ENCODE results near the gene SYT9.

SYT9 gene

GRCh38 chr11:7484645-7485044, 232.9 kb downstream of the SYT9 start:
- no peak for DNase-seq

DNA sequence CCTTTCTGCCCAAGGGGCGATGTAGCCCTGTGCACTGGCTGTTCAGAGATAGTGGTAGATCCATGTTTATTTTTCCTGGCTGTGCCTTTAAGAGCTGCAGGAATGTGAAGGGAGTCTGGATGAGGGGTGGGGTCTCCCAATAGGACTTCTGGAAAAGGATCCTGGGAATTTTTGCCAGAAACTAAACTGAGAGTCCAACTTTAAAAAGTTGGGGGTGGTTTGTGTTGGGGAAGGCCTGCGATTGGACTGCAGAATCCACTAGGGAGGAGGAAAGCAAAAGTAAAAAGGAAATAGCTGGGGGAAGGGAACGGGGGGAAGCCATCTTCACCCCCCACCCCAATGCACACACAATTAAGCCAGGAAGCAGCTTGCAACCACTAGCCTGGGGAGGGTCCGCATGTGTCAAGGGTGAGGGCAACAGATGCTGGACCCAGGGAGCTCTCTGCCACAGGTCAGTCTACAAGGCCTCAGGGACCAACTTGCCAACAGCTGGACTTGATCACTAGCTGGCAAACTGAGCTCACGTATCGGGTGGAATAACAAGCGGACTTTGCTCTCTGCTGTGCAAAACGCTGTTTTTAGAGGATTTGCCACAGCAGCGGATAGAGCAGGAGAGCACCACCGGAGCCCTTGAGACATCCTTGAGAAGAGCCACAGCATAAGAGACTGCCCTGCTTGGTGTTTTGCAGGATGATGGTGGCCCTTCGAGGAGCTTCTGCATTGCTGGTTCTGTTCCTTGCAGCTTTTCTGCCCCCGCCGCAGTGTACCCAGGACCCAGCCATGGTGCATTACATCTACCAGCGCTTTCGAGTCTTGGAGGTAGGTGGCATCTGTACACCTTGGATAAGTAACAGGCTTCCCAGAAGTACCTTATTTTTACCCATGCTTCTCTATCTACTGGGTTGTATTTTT, 233.7 kb downstream of the SYT9 start, which contains the start of gene OLFML1:
Gene OLFML1, plus strand, starts transcription at position 321 of the 912 bp plus-strand sequence. Its CDS starts 370 bp downstream, at position 691.
- DNase-seq = no peak

DNA sequence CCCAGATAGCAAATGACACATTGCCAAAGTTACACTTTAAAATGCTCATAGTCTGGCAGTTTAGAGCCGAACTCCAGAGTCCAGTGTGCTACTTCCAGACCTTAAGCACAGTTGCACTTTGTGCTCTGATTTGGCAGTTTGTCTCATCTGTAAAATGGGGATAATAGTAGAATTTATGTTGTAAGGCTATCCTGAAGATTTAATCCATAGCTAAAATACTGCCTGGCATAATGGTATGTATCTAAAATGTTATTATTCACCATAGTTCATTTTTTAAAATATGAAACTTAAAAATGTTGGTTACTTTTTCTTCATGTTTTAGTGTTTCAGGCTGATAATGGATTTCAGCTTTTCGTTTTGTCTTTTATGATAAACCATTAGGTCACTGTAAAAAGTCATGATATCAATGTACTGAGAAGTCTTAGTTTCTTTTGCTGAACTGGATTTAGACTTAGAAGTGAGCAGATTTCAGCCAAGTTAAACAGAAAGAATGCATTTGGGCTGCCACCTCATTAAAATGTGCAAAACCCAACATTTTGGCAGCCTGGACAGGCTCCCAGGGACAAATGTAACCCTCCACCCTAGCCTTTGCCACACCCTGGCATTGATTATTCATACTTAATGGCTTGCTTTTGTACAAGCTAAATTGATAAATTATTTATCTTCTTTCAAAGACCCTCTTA, 234.5 kb downstream of the SYT9 start:
- DNase-seq = no peak

GRCh38 chr11:7486781-7487140, 235.1 kb downstream of the SYT9 start:
- no peak for DNase-seq

DNA sequence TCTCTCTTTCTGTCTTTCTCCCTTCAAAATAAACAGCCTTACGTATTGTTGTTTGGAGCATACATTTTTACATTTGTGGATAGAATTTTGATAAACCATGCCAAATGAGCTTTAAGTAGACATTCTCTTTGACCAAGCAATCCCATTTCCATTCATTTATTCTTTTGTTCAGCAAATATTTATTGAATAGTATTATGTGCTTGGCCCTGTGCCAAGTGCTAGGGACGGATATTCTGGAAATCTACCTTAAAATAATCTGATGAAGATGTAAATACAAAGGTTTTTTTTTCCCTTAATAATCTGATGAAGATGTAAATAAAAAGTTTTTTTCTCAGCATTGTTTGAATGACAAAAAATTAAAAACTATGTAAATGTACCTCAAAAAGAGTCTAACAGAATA, 235.7 kb downstream of the SYT9 start:
- DNase-seq = no peak

DNA sequence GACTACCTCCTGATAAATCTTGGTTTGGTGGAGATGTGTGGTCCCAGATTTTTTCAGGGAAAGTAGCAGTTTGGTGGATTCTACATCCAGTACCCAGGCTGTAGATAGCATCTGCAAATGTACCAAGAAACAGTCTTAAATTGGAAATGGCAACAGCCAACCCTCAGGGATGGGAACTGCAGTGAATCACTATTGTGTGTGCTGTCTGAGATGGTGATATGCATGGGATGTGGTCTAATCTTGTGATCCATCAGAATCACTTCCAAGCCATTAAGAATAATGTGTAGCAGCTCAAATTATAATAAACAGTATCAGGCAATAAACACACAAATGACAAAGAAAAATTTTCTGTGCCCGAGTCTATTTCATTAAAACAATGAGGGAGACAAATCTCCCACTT, 237.0 kb downstream of the SYT9 start:
- DNase-seq = no peak

DNA sequence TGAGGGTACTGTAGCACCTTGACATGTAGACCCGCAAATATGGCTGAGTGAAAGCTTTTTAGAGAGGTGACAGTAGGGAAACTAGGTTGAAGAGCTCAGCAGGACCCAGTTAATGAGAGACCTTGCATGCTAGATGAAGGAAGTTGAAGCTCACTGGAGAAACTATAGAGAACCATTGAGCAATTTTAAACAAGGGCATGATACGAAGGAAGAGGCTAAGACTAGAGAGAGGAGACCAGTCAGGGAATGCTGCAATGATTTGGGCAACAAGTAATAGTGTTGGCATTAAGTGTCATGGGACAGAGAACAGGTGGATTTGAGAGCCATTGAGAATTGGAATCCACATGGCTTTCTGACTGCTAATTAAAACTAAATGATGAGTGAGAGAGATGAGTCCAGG, 237.7 kb downstream of the SYT9 start:
- DNase-seq = no peak

DNA sequence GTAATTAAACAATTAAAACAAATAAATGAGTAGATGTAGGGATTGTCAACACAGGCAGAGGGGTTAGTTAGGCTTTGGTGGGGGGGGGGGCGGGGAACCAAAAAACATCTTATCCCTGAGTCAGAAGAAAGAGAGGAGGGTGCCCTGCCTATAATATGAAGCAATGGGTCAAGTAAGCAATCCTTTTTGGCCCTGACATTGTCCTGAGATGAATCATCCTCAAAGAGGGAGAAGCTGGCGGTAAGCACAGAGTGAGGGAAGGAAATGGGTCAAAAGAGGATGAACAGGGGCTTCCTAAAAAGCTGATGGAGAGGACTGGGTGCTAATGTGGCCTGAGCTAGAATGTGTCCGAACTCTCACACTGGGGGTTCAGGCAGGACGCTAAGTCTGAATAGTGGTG, 238.3 kb downstream of the SYT9 start:
- no peak for DNase-seq

DNA sequence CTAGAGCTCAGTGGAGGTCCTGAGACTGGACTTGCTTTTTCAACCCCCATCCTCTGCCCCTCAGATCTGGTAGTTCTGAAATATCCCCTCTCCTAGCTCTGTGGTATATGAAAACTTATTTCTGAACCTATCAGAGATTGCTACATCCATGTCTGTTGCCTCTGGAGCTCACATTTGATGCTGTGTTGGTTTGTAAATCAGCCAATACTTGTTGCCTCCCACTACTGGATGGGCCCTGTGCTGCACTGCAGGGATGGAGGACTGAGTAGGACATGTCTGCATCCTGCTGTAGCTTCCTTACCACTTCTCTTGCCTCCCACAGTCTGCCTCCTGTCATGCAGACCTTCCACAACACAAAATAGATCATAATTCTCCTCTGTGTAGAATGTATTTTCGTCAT, 238.8 kb downstream of the SYT9 start:
- DNase-seq = no peak

GRCh38 chr11:7492253-7492652, 240.5 kb downstream of the SYT9 start:
- no peak for DNase-seq

- DNase-seq = no peak
Measured at GRCh38 chr11:7493670-7494069, 242.0 kb downstream of the SYT9 start.

DNA sequence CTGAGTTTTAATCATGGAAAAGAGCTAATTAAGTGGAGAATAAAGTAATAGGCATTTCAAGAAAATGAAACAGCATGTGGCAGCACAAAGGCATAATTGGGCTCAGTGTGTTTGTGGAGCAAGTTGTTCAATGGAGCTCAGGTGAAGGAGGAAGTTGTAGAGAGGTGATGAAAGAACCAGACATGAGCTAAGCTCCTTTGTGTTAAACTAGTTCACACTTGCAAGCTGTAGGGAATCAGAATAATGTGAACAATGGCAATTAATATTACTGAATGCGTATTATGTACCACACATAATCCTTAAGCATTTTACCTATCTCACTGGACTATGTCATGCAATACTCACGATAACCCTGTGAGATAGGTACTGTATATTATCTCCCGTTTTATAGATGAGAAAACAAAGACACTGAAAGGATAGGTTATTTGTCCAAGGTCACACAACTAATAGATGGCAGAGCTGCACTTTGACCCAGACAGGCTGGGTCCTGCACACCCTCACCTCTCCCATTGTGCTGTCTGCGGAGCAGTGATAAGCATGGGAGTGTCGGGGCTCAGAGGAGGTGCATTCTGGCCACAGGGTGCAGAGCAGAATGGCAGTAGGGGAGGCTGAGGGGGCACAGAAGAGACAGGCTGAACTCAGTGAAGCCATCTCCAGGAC, 242.5 kb downstream of the SYT9 start:
- DNase-seq = no peak

DNA sequence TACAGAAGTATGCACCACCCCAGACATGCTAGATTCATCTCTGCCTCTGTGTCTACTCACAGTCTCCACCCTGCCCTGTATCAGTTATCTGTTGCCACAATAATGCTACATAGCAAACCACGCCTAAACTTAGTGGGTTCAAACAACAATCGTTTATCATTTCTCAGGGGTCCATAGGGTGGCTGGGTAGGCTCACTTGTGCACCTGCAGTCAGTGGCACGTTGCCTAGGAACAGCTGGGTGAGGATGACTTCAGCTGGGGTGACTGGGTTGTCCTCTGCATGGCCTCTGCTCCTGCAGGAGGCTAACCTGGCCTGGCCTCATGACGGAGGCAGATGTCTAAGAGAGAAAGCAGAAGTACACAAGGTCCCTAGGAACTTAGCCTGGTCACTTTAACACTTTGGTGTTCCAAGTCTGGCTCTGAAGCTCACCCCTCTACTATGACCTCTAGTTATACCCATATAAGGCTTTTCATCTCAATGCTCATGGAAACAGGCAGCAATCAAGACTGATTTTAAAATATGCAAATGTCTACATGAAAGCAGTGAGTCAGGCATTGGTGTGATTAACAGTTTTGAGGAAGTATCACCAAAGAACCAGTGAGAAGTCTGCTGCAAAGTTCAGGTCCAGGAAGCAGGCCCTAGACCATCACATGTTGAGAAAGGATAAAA, 244.3 kb downstream of the SYT9 start:
- DNase-seq = no peak

GRCh38 chr11:7498193-7498592, 246.5 kb downstream of the SYT9 start:
- DNase-seq = no peak

DNA sequence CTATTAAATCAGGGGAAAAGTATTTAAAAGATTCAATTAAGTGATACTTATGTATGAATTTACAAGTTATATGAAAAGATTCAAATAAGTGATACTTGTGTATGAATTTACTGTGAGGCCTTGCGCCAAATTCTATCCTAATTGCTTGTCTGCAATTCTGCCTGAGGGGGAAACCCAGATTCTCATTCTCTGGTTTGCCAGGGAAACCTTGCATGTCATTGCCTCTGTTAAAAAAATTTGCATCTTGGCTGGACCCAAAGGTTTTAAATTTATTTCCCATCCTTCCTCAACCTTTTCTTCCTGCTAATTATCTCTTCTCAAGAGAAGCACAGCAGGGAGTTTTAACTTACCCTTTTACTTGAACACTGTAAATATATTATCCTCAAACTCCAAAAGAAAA, 247.4 kb downstream of the SYT9 start:
- DNase-seq = no peak

DNA sequence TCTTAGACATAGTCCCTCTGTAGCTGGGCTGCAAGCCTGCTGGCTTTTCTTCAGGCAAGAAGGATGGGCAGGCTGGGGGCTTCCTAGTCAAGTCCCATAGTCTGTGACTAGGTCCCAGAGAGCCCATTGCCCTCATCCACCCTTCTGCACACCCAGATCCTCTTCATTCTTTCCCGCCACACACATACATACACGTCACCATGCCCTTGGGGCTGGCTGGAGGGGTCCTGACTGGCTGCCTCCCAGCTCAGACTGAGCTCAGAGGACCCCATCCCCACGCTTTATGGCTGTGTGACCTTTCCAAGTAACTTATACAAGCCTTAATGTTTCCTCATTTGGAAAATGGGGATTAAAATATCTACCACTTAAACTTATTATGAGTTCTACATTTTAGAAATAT, 248.5 kb downstream of the SYT9 start:
- DNase-seq = no peak

GRCh38 chr11:7501251-7501650, 249.5 kb downstream of the SYT9 start:
- no peak for DNase-seq

GRCh38 chr11:7501894-7502293, 250.2 kb downstream of the SYT9 start:
- DNase-seq = no peak

GRCh38 chr11:7506243-7506642, 254.5 kb downstream of the SYT9 start:
- no peak for DNase-seq

DNA sequence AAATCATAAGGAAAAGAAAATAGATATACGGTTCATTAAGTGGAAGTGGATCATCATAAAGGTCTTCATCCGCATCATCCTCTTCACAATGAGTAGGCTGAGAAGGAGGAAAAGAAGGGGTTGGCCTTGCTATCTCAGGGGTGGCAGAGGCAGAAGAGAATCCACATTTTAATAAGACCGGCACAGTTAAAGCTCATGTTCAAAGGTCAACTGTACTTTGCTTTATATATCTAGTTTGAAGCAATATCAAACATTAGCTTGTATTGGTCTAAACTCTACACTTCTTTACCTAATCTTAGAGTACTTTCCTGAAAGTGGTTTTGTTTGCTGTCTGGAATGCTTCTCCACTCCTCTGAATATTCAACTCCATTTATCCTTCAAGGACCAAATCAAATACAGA, 256.4 kb downstream of the SYT9 start:
- DNase-seq = no peak

- DNase-seq = no peak
Measured at GRCh38 chr11:7509966-7510365, 258.3 kb downstream of the SYT9 start.

- no peak for DNase-seq
Measured at GRCh38 chr11:7511401-7511800, 259.7 kb downstream of the SYT9 start.

DNA sequence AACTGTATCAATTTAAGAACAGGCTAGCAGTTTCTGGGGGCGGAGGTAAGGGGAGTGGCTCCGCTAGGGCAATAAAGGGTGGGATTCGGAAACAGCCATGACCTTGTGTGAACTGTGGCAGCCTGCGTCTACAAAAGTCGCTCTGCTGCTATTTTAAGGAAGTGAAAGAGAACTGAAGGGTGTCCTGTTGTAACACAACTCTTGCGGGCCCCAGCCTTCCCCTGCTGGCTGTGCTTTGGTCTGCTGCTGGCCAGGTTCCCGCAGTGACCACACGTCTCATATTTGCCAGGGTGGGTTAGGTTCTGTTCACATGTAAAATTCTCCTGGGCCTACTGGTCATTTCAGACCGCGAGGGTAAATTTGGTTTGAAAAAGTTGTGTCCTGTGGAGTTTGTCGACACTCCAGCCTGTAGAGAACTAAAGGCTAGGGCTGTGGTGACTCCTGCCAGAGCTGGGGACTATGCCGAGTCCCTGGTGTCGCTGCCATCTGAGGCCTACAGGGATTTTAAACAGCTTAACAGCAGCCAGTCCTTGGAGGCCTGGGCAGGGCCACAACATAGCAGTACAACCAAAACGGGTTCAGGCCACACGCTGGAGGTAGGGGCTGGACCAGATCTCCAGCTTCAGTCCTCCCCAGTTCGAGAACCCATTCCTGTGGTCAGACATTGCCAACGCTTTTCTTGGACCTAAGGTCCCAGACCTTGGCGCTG, 261.0 kb downstream of the SYT9 start:
- peak; percentile 48 for DNase-seq

Measured in GDM1 (cell line).